H1 (cell line): ENCODE results near the gene CYREN. TPM values are rescaled to one million over a fixed set of nuclear protein-coding genes. Genes with fewer than 3 reads are reported as not detected.

ENCODE experiments used
- CTCF ChIA-PET: fragments of 300-600 bp; sonication (Branson Sonifier 250); formaldehyde crosslinking; loops from one replicate; lab custom pipeline; 2021; ENCODE audit not compliant: partially characterized antibody; lab: Charles Lee
- POLR2A ChIA-PET: fragments of 300-600 bp; sonication (Branson Sonifier 250); formaldehyde crosslinking; loops from one replicate; lab custom pipeline; 2021; ENCODE audit warnings: inconsistent platforms; ENCODE audit not compliant: partially characterized antibody; lab: Charles Lee
- DNase-seq, 2 experiments: peaks; one replicate each; pipeline versions ENCODE4 v3.0.0 to v3.0.0-alpha.2; 2010 to 2022; ENCODE audit warnings: low spot score in 2 of 2, low read depth in 1 of 2, mixed read lengths in 1 of 2
- FAIRE-seq: peaks from 2 replicates; lab custom pipeline; 2011; peaks lifted over from hg19 to GRCh38; lab: Jason Lieb, UNC
- H2AFZ ChIP-seq: 2 replicates; pipeline ENCODE4 v1.8.1; 2012; ENCODE audit warnings: low read length, inconsistent platforms
- H2AK5ac ChIP-seq: 2 replicates; pipeline ENCODE4 v1.6.1; 2013; ENCODE audit warnings: low read depth, low read length
- H2BK120ac ChIP-seq: replicated peaks from 2 replicates; pipeline ENCODE3; 2013; ENCODE audit warnings: low read depth, low read length, inconsistent platforms
- H2BK12ac ChIP-seq: 2 replicates; pipeline ENCODE4 v1.6.1; 2013; ENCODE audit warnings: low read depth, low read length
- H2BK15ac ChIP-seq: 2 replicates; pipeline ENCODE4 v1.6.1; 2013; ENCODE audit warnings: low read length
- H2BK20ac ChIP-seq: 2 replicates; pipeline ENCODE4 v1.6.1; 2013; ENCODE audit warnings: low read length
- H2BK5ac ChIP-seq: 2 replicates; pipeline ENCODE4 v1.6.1; 2013; ENCODE audit warnings: low read depth, low read length
- H3K14ac ChIP-seq: 2 replicates; pipeline ENCODE4 v1.6.1; 2013; ENCODE audit warnings: inconsistent platforms; ENCODE audit not compliant: insufficient read length
- H3K18ac ChIP-seq: 2 replicates; pipeline ENCODE4 v1.6.1; 2013; ENCODE audit warnings: low read length; ENCODE audit errors: extremely low read depth
- H3K23ac ChIP-seq: 2 replicates; pipeline ENCODE4 v1.6.1; 2013; ENCODE audit warnings: inconsistent platforms; ENCODE audit not compliant: insufficient read length
- H3K23me2 ChIP-seq: 2 replicates; pipeline ENCODE4 v1.6.1; 2013; ENCODE audit warnings: low read depth, low read length
- H3K27ac ChIP-seq: 2 replicates; pipeline ENCODE4 v1.6.1; 2011; ENCODE audit warnings: low read depth, low read length, inconsistent platforms
- H3K27me3 ChIP-seq, 4 experiments: replicated peaks in 1 of 4; 1 replicate in 1 of 4; 2 replicates in 3 of 4; pipeline versions ENCODE4 v1.6.1 to v1.8.1; 2011 to 2013; ENCODE audit warnings: low read length in 3 of 4, mild to moderate bottlenecking in 3 of 4, inconsistent platforms in 2 of 4, mixed read lengths in 2 of 4, moderate library complexity in 1 of 4; ENCODE audit not compliant: control insufficient read depth in 3 of 4, insufficient read depth in 3 of 4; ENCODE audit errors: extremely low read depth in 1 of 4
- H3K36me3 ChIP-seq, 4 experiments: 2 replicates each; pipeline versions ENCODE4 v1.6.1 to v1.8.1; 2011 to 2013; ENCODE audit warnings: mild to moderate bottlenecking in 4 of 4, low read length in 3 of 4, moderate library complexity in 2 of 4, control low read depth in 1 of 4, inconsistent platforms in 1 of 4; ENCODE audit not compliant: insufficient read depth in 4 of 4, control insufficient read depth in 2 of 4
- H3K4ac ChIP-seq: replicated peaks from 2 replicates; pipeline ENCODE3; 2013; ENCODE audit warnings: low read length, low read depth, mixed read lengths, inconsistent platforms; ENCODE audit not compliant: insufficient read length
- H3K4me1 ChIP-seq, 4 experiments: replicated peaks in 1 of 4; 1 replicate in 1 of 4; 2 replicates in 3 of 4; pipeline versions ENCODE4 v1.6.1 to v1.8.1; 2011 to 2013; ENCODE audit warnings: low read length in 3 of 4, inconsistent platforms in 2 of 4, mixed read lengths in 1 of 4; ENCODE audit not compliant: insufficient read depth in 4 of 4, control insufficient read depth in 3 of 4
- H3K4me2 ChIP-seq, 2 experiments: 2 replicates each; pipeline versions ENCODE4 v1.6.1 to v1.8.1; 2011 to 2013; ENCODE audit warnings: low read depth in 2 of 2, low read length in 2 of 2, control low read depth in 1 of 2, inconsistent platforms in 1 of 2, mild to moderate bottlenecking in 1 of 2; ENCODE audit not compliant: insufficient read depth in 1 of 2
- H3K4me3 ChIP-seq, 4 experiments: fragments of 200-600, 300-600 bp in 1 of 4; sonication (generic), shearing (Covaris generic), sonication (Bioruptor Twin) in 1 of 4; 2 replicates each; pipeline versions ENCODE4 v1.5.1 to v1.8.1; 2011 to 2016; ENCODE audit warnings: low read length in 4 of 4, low read depth in 3 of 4, control low read depth in 2 of 4, inconsistent platforms in 2 of 4, mild to moderate bottlenecking in 2 of 4, mixed read lengths in 1 of 4, moderate library complexity in 1 of 4; ENCODE audit not compliant: insufficient read depth in 2 of 4; ENCODE audit errors: extremely low read depth in 1 of 4
- H3K56ac ChIP-seq: replicated peaks from 2 replicates; pipeline ENCODE3; 2013; ENCODE audit warnings: low read depth, mild to moderate bottlenecking, mixed read lengths, low read length, inconsistent platforms; ENCODE audit not compliant: insufficient read length
- H3K79me1 ChIP-seq: 2 replicates; pipeline ENCODE4 v1.6.1; 2013; ENCODE audit warnings: low read depth, low read length, control low read depth
- H3K79me2 ChIP-seq, 2 experiments: 2 replicates each; pipeline versions ENCODE4 v1.6.1 to v1.8.1; 2012 to 2013; ENCODE audit warnings: low read length in 2 of 2, mild to moderate bottlenecking in 2 of 2, inconsistent platforms in 1 of 2; ENCODE audit not compliant: insufficient read depth in 2 of 2, control insufficient read depth in 1 of 2
- H3K9ac ChIP-seq, 4 experiments: replicated peaks in 1 of 4; 1 replicate in 1 of 4; 2 replicates in 3 of 4; pipeline versions ENCODE4 v1.6.1 to v1.8.1; 2011 to 2013; ENCODE audit warnings: low read depth in 3 of 4, low read length in 3 of 4, control low read depth in 2 of 4, mild to moderate bottlenecking in 2 of 4, moderate library complexity in 2 of 4, inconsistent platforms in 1 of 4; ENCODE audit errors: extremely low read depth in 1 of 4
- H3K9me3 ChIP-seq, 2 experiments: 2 replicates each; pipeline versions ENCODE4 v1.6.1 to v1.8.1; 2012 to 2013; ENCODE audit warnings: mild to moderate bottlenecking in 2 of 2, moderate library complexity in 2 of 2, control low read depth in 1 of 2, inconsistent platforms in 1 of 2, low read depth in 1 of 2, low read length in 1 of 2, mixed read lengths in 1 of 2; ENCODE audit not compliant: insufficient read depth in 2 of 2
- H4K20me1 ChIP-seq, 2 experiments: replicated peaks in 1 of 2; 2 replicates each; pipeline versions ENCODE3 to v1.8.1; 2011 to 2013; ENCODE audit warnings: inconsistent platforms in 2 of 2, low read length in 2 of 2, mild to moderate bottlenecking in 1 of 2; ENCODE audit not compliant: insufficient read depth in 2 of 2, control insufficient read depth in 1 of 2
- H4K5ac ChIP-seq: 2 replicates; pipeline ENCODE4 v1.6.1; 2013; ENCODE audit warnings: low read length, low read depth, mixed read lengths, inconsistent platforms; ENCODE audit not compliant: insufficient read length
- H4K8ac ChIP-seq: 2 replicates; pipeline ENCODE4 v1.8.0; 2013; ENCODE audit warnings: mild to moderate bottlenecking, moderate library complexity, low read length, inconsistent platforms; ENCODE audit not compliant: insufficient read depth; ENCODE audit errors: extremely low read depth
- H4K91ac ChIP-seq: replicated peaks from 2 replicates; pipeline ENCODE3; 2013; ENCODE audit warnings: low read length, mixed read lengths, inconsistent platforms; ENCODE audit not compliant: insufficient read length
- CBX5 ChIP-seq: fragments of 300-800, 300-1000 bp; sonication (generic); IDR thresholded peaks from 2 replicates; pipeline ENCODE4 v1.7.1; 2016; ENCODE audit warnings: antibody characterized with exemption, low read length, low read depth
- CTBP2 ChIP-seq: IDR thresholded peaks from 2 replicates; pipeline ENCODE4 v1.7.0; 2011; ENCODE audit warnings: borderline replicate concordance, mild to moderate bottlenecking, moderate library complexity, mixed read lengths, low read length; ENCODE audit not compliant: insufficient read depth, insufficient read length
- KDM1A ChIP-seq: fragments of 200-600, 300-600 bp; sonication (generic); IDR thresholded peaks from 2 replicates; pipeline ENCODE4 v1.7.1; 2016; ENCODE audit warnings: mild to moderate bottlenecking, low read length, borderline replicate concordance
- RFX5 ChIP-seq: IDR thresholded peaks from 2 replicates; pipeline ENCODE4 v1.6.1; 2011; ENCODE audit warnings: low read depth, low read length, improper control_type of control experiment, borderline replicate concordance
- SIN3A ChIP-seq, 2 experiments: IDR thresholded peaks in 1 of 2; conservative IDR thresholded peaks in 1 of 2; 2 replicates each; pipeline ENCODE4 v1.6.1; 2011 to 2012; ENCODE audit warnings: low read length in 2 of 2, improper control_type of control experiment in 1 of 2, low read depth in 1 of 2, mild to moderate bottlenecking in 1 of 2
- SRF ChIP-seq: IDR thresholded peaks from 2 replicates; pipeline ENCODE4 v1.6.1; 2011; ENCODE audit warnings: mild to moderate bottlenecking, low read depth, low read length, moderate library complexity
- ZNF274 ChIP-seq: IDR thresholded peaks from 2 replicates; pipeline ENCODE4 v1.7.0; 2012; ENCODE audit warnings: low read length, borderline replicate concordance; ENCODE audit errors: extremely low read depth
- WGBS, 2 experiments: shearing (Covaris generic) in 1 of 2; methylation state at CpG; one replicate each; pipeline versions ENCODE4 v1.1.6 to v1.1.7; 2013 to 2015; ENCODE audit warnings: low lambda C conversion rate in 2 of 2, mixed read lengths in 2 of 2, inconsistent platforms in 1 of 2, low coverage in 1 of 2, missing lambda C conversion rate in 1 of 2; ENCODE audit not compliant: insufficient replicate concordance in 2 of 2, insufficient coverage in 1 of 2, insufficient read length in 1 of 2; ENCODE audit errors: extremely low coverage in 1 of 2, missing lambda C conversion rate in 1 of 2; 5-methylcytosine and 5-hydroxymethylcytosine counted together
- polyA plus RNA-seq, 7 experiments: library from polyadenylated mRNA; depleted of rRNA in 3 of 7; stranded (reverse) in 5 of 7; unstranded in 2 of 7; fragments of >200 nt in 5 of 7; fragments of 200-250 nt in 2 of 7; gene quantifications; 1 replicate in 5 of 7; 2 replicates in 1 of 7; 4 replicates in 1 of 7; pipeline versions ENCODE4 v1.2.1 to v1.2.3, GENCODE V29; 2011 to 2013; ENCODE audit warnings: missing spikeins in 2 of 7, mixed read lengths in 2 of 7
- total RNA-seq: library from RNA; stranded (reverse); fragmentation: NEBNext Ultra II Directional; extraction: Animal tissue kit (Norgen Biotek cat#: 25700); gene quantifications from 2 replicates; pipeline ENCODE4 v1.2.1, GENCODE V29; 2021

The CYREN gene
- total and polyA plus RNA-seq, 2 of the 8 experiments (the other 6 are each of a cell fraction or from before 2014, with no cell fraction given): 25.1 to 46.2 TPM

- WGBS, 2 experiments: 83% methylated on average over 3 of the region's 3 CpGs; no CpG with 5 or more reads in 1 of the 2 experiments
- H3K18ac ChIP-seq: no peak overlapping the region
- H2BK5ac ChIP-seq: no peak overlapping the region
- no peaks in the 10 kb centered on the region for H3K9me3 ChIP-seq
- H3K4ac ChIP-seq: no peak overlapping the region
- H2AK5ac ChIP-seq: no peak overlapping the region
- FAIRE-seq (no peak), DNase-seq (no peak)
- H2BK20ac ChIP-seq: no peak overlapping the region
- H2AFZ ChIP-seq: no peak overlapping the region
- no peak overlapping the region for H3K4me3 ChIP-seq
- no peak for TF ChIP-seq CTBP2
- TF ChIP-seq SIN3A (conservative IDR thresholded peaks at IDR 0.05 in 1 of 2, IDR thresholded peaks at IDR 0.05 in 1 of 2; ENCODE audit: low read depth in 1 of 2, low read length in 2 of 2): no peak
- TF ChIP-seq SRF: no peak
- TF ChIP-seq RFX5: no peak
- no peak for TF ChIP-seq KDM1A
- TF ChIP-seq CBX5: no peak
- no peak for TF ChIP-seq ZNF274
- H4K91ac ChIP-seq: no peak overlapping the region
- no peak overlapping the region for H4K8ac ChIP-seq
- peaks cover 0 to 1% of the 10 kb centered on the region in 2 experiments for H4K20me1 ChIP-seq
- CTCF ChIA-PET: interaction anchor here (0.5 to 1.4 kb wide), 3 partner anchors 9 to 213 kb away, joined by 3 read pairs; no protein-coding TSS in a partner anchor
- no peak overlapping the region for H3K56ac ChIP-seq
- H2BK120ac ChIP-seq: no peak overlapping the region
- H3K4me1 ChIP-seq: peaks cover 0 to 6% (median 2%) of the 10 kb centered on the region in 4 experiments; a peak in 3 of 7 replicates
- H4K5ac ChIP-seq: no peak overlapping the region
- no peak overlapping the region for H3K27ac ChIP-seq
- H3K23ac ChIP-seq: no peak overlapping the region
- no peaks in the 10 kb centered on the region; the same call in 1 of the 2 replicates for H3K79me1 ChIP-seq
- no peaks in the 10 kb centered on the region for H3K27me3 ChIP-seq
- no peak overlapping the region for H3K9ac ChIP-seq
- no peak overlapping the region for H2BK12ac ChIP-seq
- POLR2A ChIA-PET: interaction anchor here (1.3 kb wide), 1 partner anchor 9 kb away, joined by 3 read pairs; no protein-coding TSS in a partner anchor
- H3K79me2 ChIP-seq: no peaks in the 10 kb centered on the region
- H3K36me3 ChIP-seq: peaks cover 0 to 3% (median 0%) of the 10 kb centered on the region in 4 experiments; a peak in 1 of 8 replicates
- H2BK15ac ChIP-seq: no peak overlapping the region
- H3K14ac ChIP-seq: no peak overlapping the region
- no peak overlapping the region for H3K4me2 ChIP-seq
- no peaks in the 10 kb centered on the region for H3K23me2 ChIP-seq
Observed at GRCh38 chr7:135200821-135201331, 30.4 kb upstream of the CYREN start.
